Mesothelial cell of epicardium (in vitro differentiated cells): Measurements from ENCODE around the gene GRB10. TPM values are rescaled to one million over a fixed set of nuclear protein-coding genes. Genes with fewer than 3 reads are reported as not detected.

Experiments
- DNase-seq, 2 experiments: peaks; one replicate each; pipeline ENCODE4 v3.0.0; 2021; ENCODE audit warnings: low spot score in 2 of 2; ENCODE audit not compliant: unreplicated experiment in 2 of 2
- H3K27ac Mint-ChIP-seq: 2 replicates; pipeline ENCODE4 v1.8.0; 2021; ENCODE audit warnings: mixed read lengths
- H3K27me3 Mint-ChIP-seq: 2 replicates; pipeline ENCODE4 v1.8.0; 2021; ENCODE audit warnings: low read depth, mixed read lengths
- H3K36me3 Mint-ChIP-seq: 2 replicates; pipeline ENCODE4 v1.8.0; 2021; ENCODE audit warnings: mixed read lengths
- H3K4me1 Mint-ChIP-seq: 2 replicates; pipeline ENCODE4 v1.8.0; 2021; ENCODE audit warnings: mixed read lengths
- H3K4me3 Mint-ChIP-seq: 2 replicates; pipeline ENCODE4 v1.8.0; 2021; ENCODE audit warnings: mild to moderate bottlenecking, moderate library complexity, mixed read lengths
- H3K9me3 Mint-ChIP-seq: 2 replicates; pipeline ENCODE4 v1.8.0; 2021; ENCODE audit warnings: mixed read lengths
- total RNA-seq: library from RNA; stranded (reverse); gene quantifications from 3 replicates; pipeline ENCODE4 v1.2.1, GENCODE V29; 2021
- TF ChIP-seq, protein P1 (sequence below): fragments of 200-600 bp; sonication (generic); IDR thresholded peaks from one replicate; pipeline ENCODE4 v1.5.0; 2021; ENCODE audit warnings: antibody characterized with exemption; ENCODE audit not compliant: unreplicated experiment

Gene GRB10
- total RNA-seq, 1 donor from 2014 or later, result 59.2 TPM

DNA sequence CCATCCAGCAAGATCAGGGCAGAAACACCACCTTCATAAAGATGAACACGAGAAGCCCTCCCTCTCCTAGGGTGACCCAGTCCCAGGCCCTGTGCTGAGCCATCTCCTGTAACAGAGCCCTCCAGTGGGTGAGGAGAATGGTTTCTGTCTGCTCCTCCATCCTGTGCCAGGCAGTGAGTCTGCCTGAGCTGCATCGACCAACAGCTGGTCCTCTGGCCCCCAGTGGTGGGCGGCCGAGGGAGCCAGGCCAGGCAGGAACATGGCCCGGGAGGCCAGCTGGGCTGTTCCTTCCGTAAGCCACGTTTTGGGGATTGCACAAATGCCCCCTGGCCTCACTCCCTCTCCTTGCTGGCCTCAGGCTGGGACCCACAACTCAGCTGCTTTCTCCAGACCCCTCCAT lies 73.5 kb downstream of the GRB10 start:
- peaks cover 23% of the 10 kb centered on the region for H3K4me1 Mint-ChIP-seq
- no peaks in the 10 kb centered on the region for H3K27me3 Mint-ChIP-seq
- no peak overlapping the region for H3K4me3 Mint-ChIP-seq
- no peaks in the 10 kb centered on the region for H3K9me3 Mint-ChIP-seq
- TF ChIP-seq, protein P1, sequence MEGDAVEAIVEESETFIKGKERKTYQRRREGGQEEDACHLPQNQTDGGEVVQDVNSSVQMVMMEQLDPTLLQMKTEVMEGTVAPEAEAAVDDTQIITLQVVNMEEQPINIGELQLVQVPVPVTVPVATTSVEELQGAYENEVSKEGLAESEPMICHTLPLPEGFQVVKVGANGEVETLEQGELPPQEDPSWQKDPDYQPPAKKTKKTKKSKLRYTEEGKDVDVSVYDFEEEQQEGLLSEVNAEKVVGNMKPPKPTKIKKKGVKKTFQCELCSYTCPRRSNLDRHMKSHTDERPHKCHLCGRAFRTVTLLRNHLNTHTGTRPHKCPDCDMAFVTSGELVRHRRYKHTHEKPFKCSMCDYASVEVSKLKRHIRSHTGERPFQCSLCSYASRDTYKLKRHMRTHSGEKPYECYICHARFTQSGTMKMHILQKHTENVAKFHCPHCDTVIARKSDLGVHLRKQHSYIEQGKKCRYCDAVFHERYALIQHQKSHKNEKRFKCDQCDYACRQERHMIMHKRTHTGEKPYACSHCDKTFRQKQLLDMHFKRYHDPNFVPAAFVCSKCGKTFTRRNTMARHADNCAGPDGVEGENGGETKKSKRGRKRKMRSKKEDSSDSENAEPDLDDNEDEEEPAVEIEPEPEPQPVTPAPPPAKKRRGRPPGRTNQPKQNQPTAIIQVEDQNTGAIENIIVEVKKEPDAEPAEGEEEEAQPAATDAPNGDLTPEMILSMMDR, result no peak
- no peak for DNase-seq
- H3K27ac Mint-ChIP-seq, result no peak overlapping the region
- H3K36me3 Mint-ChIP-seq, result peaks cover 1% of the 10 kb centered on the region

DNA sequence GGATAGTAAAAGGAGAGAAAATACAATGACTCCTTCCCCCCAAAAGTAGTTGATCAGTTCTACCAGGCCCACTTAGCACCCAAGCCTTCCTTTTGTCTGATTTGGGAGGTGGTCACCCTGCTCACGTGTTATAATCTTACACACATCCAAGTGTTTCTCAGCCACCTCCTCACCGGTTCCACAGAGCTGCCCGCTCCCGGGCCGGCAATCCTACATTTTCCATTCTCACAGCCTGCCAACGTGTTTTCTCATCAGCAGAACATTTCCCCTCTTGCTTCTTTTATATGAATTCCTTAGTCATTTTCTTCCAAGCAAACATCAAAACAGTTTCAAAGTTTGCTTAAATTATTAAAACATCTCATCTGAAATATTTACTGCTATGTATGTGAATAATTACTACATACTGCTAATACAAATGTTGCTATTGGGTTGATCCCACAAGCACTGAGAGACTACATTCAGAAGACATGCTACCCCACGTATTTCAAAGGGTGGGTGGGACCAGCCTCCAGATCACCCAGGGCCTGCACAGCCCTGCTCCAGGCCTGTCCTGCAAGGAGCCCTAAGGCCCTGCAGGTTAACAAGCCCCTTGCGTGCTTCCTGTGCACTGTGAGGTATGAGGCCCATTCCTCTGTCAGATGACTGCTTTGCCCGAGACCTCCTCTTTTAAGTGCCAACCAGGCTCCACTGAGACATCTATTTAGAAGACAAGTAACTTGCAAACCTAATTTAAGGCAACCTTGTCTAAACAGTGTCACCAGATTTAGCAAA lies 75.3 kb downstream of the GRB10 start:
- no peaks in the 10 kb centered on the region for H3K27me3 Mint-ChIP-seq
- TF ChIP-seq, protein P1, result no peak
- peaks cover 20% of the 10 kb centered on the region for H3K4me1 Mint-ChIP-seq
- H3K36me3 Mint-ChIP-seq, result peaks cover 1% of the 10 kb centered on the region
- H3K9me3 Mint-ChIP-seq, result no peaks in the 10 kb centered on the region
- no peak overlapping the region for H3K4me3 Mint-ChIP-seq
- H3K27ac Mint-ChIP-seq, result peak overlapping the region; percentile 55
- DNase-seq, result no peak

DNA sequence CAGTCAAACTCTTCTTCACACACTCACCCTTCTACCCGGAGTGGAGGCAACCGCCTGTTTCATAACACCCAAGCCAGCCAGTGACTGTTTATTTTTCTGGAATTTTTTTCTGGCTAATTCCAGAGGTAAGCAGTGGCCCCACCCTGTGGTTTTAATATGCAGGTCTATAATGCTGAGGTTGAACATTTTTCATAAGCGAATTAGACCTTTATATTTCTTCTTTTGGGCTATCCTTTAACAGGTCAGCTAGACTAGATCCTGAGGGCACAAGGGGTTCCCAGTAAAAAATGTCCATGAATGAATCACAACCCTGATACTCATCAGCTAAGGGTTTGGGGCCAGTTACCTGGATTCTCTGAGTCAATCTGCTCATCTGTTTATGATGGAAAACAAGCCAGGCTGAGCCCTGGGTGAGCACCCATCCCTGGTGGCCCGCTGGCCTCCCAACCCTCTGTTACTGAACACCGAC lies 76.2 kb downstream of the GRB10 start:
- no peaks in the 10 kb centered on the region for H3K9me3 Mint-ChIP-seq
- peaks cover 5% of the 10 kb centered on the region for H3K36me3 Mint-ChIP-seq
- no peak overlapping the region for H3K4me3 Mint-ChIP-seq
- H3K27ac Mint-ChIP-seq, result no peak overlapping the region
- H3K4me1 Mint-ChIP-seq, result peaks cover 15% of the 10 kb centered on the region
- TF ChIP-seq, protein P1, result no peak
- DNase-seq, result no peak
- H3K27me3 Mint-ChIP-seq, result no peaks in the 10 kb centered on the region

DNA sequence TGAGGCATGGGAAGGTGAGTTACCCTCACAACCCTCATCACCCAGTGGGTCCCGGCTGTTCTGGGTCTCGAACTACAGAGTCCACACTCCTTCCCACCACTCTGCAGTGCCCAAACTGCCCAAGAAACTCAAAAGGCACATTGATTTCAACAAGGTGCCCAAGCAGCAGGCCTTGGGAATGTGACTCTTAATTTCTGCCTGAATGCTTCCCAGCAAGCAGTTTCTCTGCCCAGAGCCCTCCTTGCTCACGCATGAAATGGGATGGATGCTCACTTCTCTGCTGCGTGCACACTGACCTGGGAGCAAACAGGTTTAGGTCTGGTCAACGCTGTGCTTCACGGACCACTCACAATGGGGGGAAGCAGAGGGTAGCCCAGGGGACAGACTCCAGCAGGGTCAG lies 77.9 kb downstream of the GRB10 start:
- H3K9me3 Mint-ChIP-seq, result no peaks in the 10 kb centered on the region
- no peak for DNase-seq
- H3K4me1 Mint-ChIP-seq, result peaks cover 12% of the 10 kb centered on the region
- no peak overlapping the region for H3K27ac Mint-ChIP-seq
- TF ChIP-seq, protein P1, result no peak
- no peaks in the 10 kb centered on the region for H3K27me3 Mint-ChIP-seq
- H3K4me3 Mint-ChIP-seq, result no peak overlapping the region
- H3K36me3 Mint-ChIP-seq, result peaks cover 5% of the 10 kb centered on the region

DNA sequence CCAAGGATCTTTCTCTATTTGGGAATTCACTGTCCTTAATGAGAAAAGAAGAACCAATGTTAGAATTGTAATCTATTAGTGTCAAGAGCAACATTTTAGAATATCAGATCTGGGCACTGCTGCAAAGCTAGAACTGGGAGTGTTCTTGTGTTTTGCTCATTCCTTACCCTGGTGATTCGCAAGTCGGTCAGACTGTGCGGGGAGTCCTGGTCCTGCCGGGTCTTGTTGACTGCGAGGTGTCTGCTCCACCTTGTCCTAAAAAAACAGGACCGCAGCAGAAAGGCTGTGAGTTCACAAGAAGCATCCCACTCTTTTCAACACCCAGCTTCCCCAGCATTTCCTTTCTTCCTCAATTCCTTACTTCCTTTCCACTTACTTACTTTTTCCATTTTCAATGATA lies 79.0 kb downstream of the GRB10 start:
- Mint-ChIP-seq H3K9me3 (no peaks in the 10 kb centered on the region), H3K4me1 (peaks cover 12% of the 10 kb centered on the region), H3K36me3 (peaks cover 5% of the 10 kb centered on the region), H3K27ac (no peak overlapping the region), H3K27me3 (no peaks in the 10 kb centered on the region), H3K4me3 (no peak overlapping the region)
- no peak for DNase-seq
- TF ChIP-seq, protein P1, result no peak

DNA sequence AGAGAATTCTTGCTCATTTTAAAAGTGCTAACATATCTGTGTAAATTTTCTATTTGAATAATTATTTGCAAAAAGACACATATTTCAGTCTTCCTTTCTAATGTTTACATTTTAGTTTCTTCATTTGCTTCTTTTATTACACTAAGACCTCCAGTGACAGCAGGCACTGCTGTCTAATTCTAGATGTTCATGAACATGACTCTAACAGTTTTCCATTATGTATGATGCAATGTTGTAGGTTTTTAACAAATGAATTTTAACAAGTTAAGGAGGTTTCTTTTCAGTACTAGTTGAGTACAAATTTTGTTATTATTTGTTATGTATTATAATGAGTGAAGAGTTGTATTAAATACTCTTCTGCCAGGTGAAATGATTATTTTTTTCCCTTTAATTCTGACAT lies 83.6 kb downstream of the GRB10 start:
- TF ChIP-seq, protein P1, result no peak
- no peaks in the 10 kb centered on the region for H3K27me3 Mint-ChIP-seq
- H3K9me3 Mint-ChIP-seq, result no peaks in the 10 kb centered on the region
- H3K27ac Mint-ChIP-seq, result no peak overlapping the region
- H3K4me1 Mint-ChIP-seq, result peaks cover 7% of the 10 kb centered on the region
- no peak overlapping the region for H3K4me3 Mint-ChIP-seq
- no peak for DNase-seq
- H3K36me3 Mint-ChIP-seq, result peaks cover 17% of the 10 kb centered on the region
